ENCODE results near the gene CCNB1IP1.
"Not testable (repeated sequence)": the region's sequence is repeated elsewhere in the genome, so short reads cannot be mapped to it uniquely, and the experiment has no call there.

CCNB1IP1 gene

DNA sequence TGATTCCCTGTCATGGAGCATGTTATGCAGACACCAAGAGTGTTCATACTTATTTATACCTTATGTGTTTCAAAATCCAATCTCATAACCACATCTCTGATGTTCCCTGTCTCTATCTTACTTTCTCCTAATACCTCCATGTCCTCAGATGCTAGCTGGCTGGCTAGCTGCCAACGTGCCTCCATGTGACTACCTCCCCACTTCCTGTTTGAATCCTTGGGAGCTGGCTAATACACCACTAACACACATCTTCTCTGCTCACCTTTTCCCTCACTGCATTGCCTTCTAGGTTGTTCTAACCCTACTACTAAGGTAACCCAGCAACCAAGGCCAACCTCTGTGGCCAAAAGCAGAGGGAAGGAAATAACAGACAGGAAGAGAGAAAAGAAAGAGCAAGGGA, 54.7 kb downstream of the CCNB1IP1 start:
- DNase-seq (ENCODE audit: extremely low spot score), result no peak
- no peak for TF ChIP-seq TARDBP (IDR thresholded peaks at IDR 0.05)
- no peak for TF ChIP-seq SP1 (IDR thresholded peaks at IDR 0.05)
- TF ChIP-seq, protein P1, sequence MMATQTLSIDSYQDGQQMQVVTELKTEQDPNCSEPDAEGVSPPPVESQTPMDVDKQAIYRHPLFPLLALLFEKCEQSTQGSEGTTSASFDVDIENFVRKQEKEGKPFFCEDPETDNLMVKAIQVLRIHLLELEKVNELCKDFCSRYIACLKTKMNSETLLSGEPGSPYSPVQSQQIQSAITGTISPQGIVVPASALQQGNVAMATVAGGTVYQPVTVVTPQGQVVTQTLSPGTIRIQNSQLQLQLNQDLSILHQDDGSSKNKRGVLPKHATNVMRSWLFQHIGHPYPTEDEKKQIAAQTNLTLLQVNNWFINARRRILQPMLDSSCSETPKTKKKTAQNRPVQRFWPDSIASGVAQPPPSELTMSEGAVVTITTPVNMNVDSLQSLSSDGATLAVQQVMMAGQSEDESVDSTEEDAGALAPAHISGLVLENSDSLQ (IDR thresholded peaks at IDR 0.05), result no peak
- no peak for TF ChIP-seq FOXA1 (IDR thresholded peaks at IDR 0.05)
- TF ChIP-seq L3MBTL2 (conservative IDR thresholded peaks at IDR 0.05), result no peak
- TF ChIP-seq ELF4 (IDR thresholded peaks at IDR 0.05), result no peak
- TF ChIP-seq HDGF (IDR thresholded peaks at IDR 0.05; ENCODE audit: borderline replicate concordance), result no peak
- TF ChIP-seq BHLHE40 (IDR thresholded peaks at IDR 0.05; ENCODE audit: borderline replicate concordance), result no peak
- TF ChIP-seq SUZ12 (IDR thresholded peaks at IDR 0.05), result no peak
- ChIA-PET CTCF (no interaction called here), POLR2A (no interaction called here)

DNA sequence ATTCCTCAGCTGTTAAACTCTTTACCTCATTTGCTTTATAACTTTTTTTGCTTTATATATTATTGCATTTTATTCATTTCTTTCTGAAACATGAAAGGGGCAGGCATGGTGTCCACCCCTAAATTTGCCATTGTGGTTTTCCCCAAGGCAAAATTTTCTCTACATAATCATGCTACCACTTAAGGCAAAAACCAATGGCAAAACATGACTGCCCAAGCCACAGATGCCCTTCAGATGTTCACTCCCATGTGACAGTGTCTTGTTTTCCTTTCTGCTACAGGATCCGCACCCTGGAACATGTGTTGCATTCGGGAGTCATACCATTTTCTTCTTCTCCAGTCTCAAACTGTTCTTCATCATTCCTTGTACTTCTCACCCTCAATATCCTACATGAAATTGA, 55.7 kb downstream of the CCNB1IP1 start:
- TF ChIP-seq CTBP1 (IDR thresholded peaks at IDR 0.05; ENCODE audit: borderline replicate concordance) (no peak), HDGF (IDR thresholded peaks at IDR 0.05; ENCODE audit: borderline replicate concordance) (no peak)
- POLR2A ChIA-PET, result no interaction called here
- CTCF ChIA-PET, result no interaction called here
- no peak for DNase-seq (ENCODE audit: extremely low spot score)

DNA sequence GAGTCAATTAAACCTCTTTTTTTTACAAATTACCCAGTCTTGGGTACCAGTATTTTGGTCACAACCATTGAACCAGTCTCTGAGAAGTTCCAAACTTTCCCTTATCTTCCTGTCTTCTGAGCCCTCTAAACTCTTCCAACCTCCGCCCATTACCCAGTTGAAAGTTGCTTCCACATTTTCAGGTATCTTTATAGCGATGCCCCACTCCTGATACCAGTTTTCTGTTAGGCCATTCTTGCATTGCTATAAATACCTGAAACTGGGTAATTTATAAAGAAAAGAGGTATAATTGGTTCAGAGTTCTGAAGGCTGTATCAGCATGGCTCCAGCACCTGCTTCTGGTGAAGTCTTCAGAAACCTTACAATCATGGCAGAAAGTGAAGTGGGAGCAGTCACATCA, 59.0 kb downstream of the CCNB1IP1 start:
- POLR2A ChIA-PET, result no interaction called here
- TF ChIP-seq ZNF384 (IDR thresholded peaks at IDR 0.05), result no peak
- TF ChIP-seq FOXM1 (IDR thresholded peaks at IDR 0.05; ENCODE audit: borderline replicate concordance), result no peak
- no peak for TF ChIP-seq BHLHE40 (IDR thresholded peaks at IDR 0.05; ENCODE audit: borderline replicate concordance)
- no peak for TF ChIP-seq ARNT (IDR thresholded peaks at IDR 0.05)
- TF ChIP-seq NFRKB (IDR thresholded peaks at IDR 0.05), result no peak
- no peak for TF ChIP-seq ELF4 (IDR thresholded peaks at IDR 0.05)
- TF ChIP-seq HDGF (IDR thresholded peaks at IDR 0.05; ENCODE audit: borderline replicate concordance), result no peak
- TF ChIP-seq FOXK2 (IDR thresholded peaks at IDR 0.05), result no peak
- no peak for TF ChIP-seq TARDBP (IDR thresholded peaks at IDR 0.05)
- TF ChIP-seq SUZ12 (IDR thresholded peaks at IDR 0.05), result no peak
- no peak for TF ChIP-seq CTBP1 (IDR thresholded peaks at IDR 0.05; ENCODE audit: borderline replicate concordance)
- no peak for TF ChIP-seq LEF1 (IDR thresholded peaks at IDR 0.05; ENCODE audit: borderline replicate concordance)
- CTCF ChIA-PET, result no interaction called here
- DNase-seq (ENCODE audit: extremely low spot score), result no peak

DNA sequence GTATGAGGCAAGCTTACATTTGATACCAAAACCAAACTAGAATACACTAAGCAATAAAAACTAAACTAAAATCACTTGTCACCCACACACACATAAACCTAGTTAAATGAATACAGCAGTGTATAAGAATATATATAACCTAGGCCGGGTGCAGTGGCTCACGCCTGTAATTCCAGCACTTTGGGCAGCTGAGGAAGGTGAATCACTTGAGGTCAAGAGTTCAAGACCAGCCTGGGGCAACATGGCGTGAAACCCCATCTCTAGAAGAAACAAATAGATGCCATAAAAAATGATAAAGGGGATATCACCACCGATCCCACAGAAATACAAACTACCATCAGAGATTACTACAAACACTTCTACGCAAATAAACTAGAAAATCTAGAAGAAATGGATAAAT, 68.7 kb downstream of the CCNB1IP1 start:
- DNase-seq (ENCODE audit: extremely low spot score); POLR2A ChIA-PET; CTCF ChIA-PET: not testable (repeated sequence)

DNA sequence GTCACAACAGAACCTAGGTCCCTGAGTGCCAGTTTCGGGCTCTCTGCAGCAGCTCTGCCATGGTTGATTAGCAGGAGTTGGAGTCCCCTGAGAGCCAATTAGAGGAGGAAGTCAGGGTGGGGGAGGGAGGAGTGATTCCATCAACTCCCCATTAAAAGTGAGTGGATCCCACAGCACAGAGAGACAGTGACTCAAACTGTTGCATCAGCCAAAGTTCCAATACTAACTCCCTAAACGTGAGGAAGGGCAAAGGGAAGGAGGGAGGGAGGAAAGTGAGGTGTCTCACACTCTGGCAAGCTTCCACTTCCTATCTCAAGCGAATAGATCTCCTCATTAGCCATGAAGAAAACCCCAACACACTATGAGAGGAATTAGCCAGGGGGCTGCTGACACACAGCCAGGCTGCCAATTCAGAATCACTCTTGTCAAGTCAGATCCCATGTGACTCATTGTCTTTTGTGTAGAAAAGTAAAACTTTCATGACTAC, 70.4 kb downstream of the CCNB1IP1 start:
- TF ChIP-seq, protein P1 (IDR thresholded peaks at IDR 0.05), result no peak
- TF ChIP-seq NFRKB (IDR thresholded peaks at IDR 0.05), result no peak
- no peak for TF ChIP-seq FOXK2 (IDR thresholded peaks at IDR 0.05)
- no peak for TF ChIP-seq TARDBP (IDR thresholded peaks at IDR 0.05)
- no peak for TF ChIP-seq L3MBTL2 (conservative IDR thresholded peaks at IDR 0.05)
- no peak for TF ChIP-seq FOXA1 (IDR thresholded peaks at IDR 0.05)
- no peak for TF ChIP-seq CTBP1 (IDR thresholded peaks at IDR 0.05; ENCODE audit: borderline replicate concordance)
- no peak for TF ChIP-seq SP1 (IDR thresholded peaks at IDR 0.05)
- no peak for TF ChIP-seq ZNF384 (IDR thresholded peaks at IDR 0.05)
- POLR2A ChIA-PET, result no interaction called here
- no peak for DNase-seq (ENCODE audit: extremely low spot score)
- CTCF ChIA-PET, result no interaction called here

Data from HEK293T (cell line).